GM18511 (cell line): ENCODE data around the gene UBE3D.
"Not testable (repeated sequence)": the region's sequence is repeated elsewhere in the genome, so short reads cannot be mapped to it uniquely, and the experiment has no call there.

Experiments used
- ATAC-seq: cut with Tn5 transposase; IDR thresholded peaks from one replicate; pipeline ENCODE4 v1.9.1; 2021; ENCODE audit warnings: mild to moderate bottlenecking, moderate library complexity; ENCODE audit not compliant: unreplicated experiment

Gene UBE3D

GRCh38 chr6:82877213-82878195 lies 188.1 kb downstream of the UBE3D start:
- no peak for ATAC-seq

- ATAC-seq: no peak
These were observed 190.0 kb downstream of the UBE3D start for GRCh38 chr6:82875573-82876185.

- ATAC-seq: no peak
These were observed 190.8 kb downstream of the UBE3D start for GRCh38 chr6:82874867-82875266.

- ATAC-seq: no peak
These were observed 193.5 kb downstream of the UBE3D start for GRCh38 chr6:82872185-82872584.

GRCh38 chr6:82870582-82871172 lies 195.0 kb downstream of the UBE3D start:
- no peak for ATAC-seq

GRCh38 chr6:82869493-82869892 lies 196.1 kb downstream of the UBE3D start:
- no peak for ATAC-seq

- ATAC-seq: no peak
These were observed 197.7 kb downstream of the UBE3D start for GRCh38 chr6:82867946-82868345.

GRCh38 chr6:82866446-82866845 lies 199.2 kb downstream of the UBE3D start:
- ATAC-seq: no peak

GRCh38 chr6:82865461-82865860 lies 200.2 kb downstream of the UBE3D start:
- no peak for ATAC-seq

- ATAC-seq: no peak
These were observed 201.9 kb downstream of the UBE3D start for GRCh38 chr6:82863781-82864180.

- no peak for ATAC-seq
These were observed 203.1 kb downstream of the UBE3D start for GRCh38 chr6:82862543-82862942.

- ATAC-seq: no peak
These were observed 204.5 kb downstream of the UBE3D start for GRCh38 chr6:82861121-82861520.

- not testable (repeated sequence) for ATAC-seq
These were observed 209.6 kb downstream of the UBE3D start for GRCh38 chr6:82856077-82856476.

GRCh38 chr6:82852904-82853303 lies 212.7 kb downstream of the UBE3D start:
- not testable (repeated sequence) for ATAC-seq

- ATAC-seq: no peak
These were observed 222.3 kb downstream of the UBE3D start for GRCh38 chr6:82843291-82843885.

GRCh38 chr6:82842721-82843120 lies 222.9 kb downstream of the UBE3D start:
- ATAC-seq: no peak
